ENCODE data around the gene TMEM204.

Gene TMEM204

GRCh38 chr16:1592446-1592845 lies 59.0 kb downstream of the TMEM204 start:
- no peak for TF ChIP-seq REST (IDR thresholded peaks at IDR 0.05; ENCODE audit: insufficient read depth in 1 of 2, low read depth in 2 of 2, low read length in 2 of 2)

GRCh38 chr16:1596516-1596915 lies 63.0 kb downstream of the TMEM204 start:
- TF ChIP-seq POLR2AphosphoS5 (IDR thresholded peaks at IDR 0.05; ENCODE audit: low read depth, low read length) (no peak), SIN3A (IDR thresholded peaks at IDR 0.05; ENCODE audit: borderline replicate concordance, insufficient read depth, low read length) (no peak), FOXP2 (optimal IDR thresholded peaks at IDR 0.05; ENCODE audit: borderline replicate concordance, extremely low read depth, extremely low read length, insufficient read depth) (no peak), TAF1 (IDR thresholded peaks at IDR 0.05; ENCODE audit: borderline replicate concordance, insufficient read depth, low read length) (no peak), REST (IDR thresholded peaks at IDR 0.05; ENCODE audit: insufficient read depth in 1 of 2, low read depth in 2 of 2, low read length in 2 of 2) (no peak)

- TF ChIP-seq FOXP2 (optimal IDR thresholded peaks at IDR 0.05; ENCODE audit: borderline replicate concordance, extremely low read depth, extremely low read length, insufficient read depth) = no peak
- no peak for TF ChIP-seq SIN3A (IDR thresholded peaks at IDR 0.05; ENCODE audit: borderline replicate concordance, insufficient read depth, low read length)
- TF ChIP-seq TAF1 (IDR thresholded peaks at IDR 0.05; ENCODE audit: borderline replicate concordance, insufficient read depth, low read length) = no peak
- no peak for TF ChIP-seq REST (IDR thresholded peaks at IDR 0.05; ENCODE audit: insufficient read depth in 1 of 2, low read depth in 2 of 2, low read length in 2 of 2)
- no peak for TF ChIP-seq POLR2AphosphoS5 (IDR thresholded peaks at IDR 0.05; ENCODE audit: low read depth, low read length)
Observed at GRCh38 chr16:1597154-1597553, 63.7 kb downstream of the TMEM204 start.

- TF ChIP-seq FOXP2 (optimal IDR thresholded peaks at IDR 0.05; ENCODE audit: borderline replicate concordance, extremely low read depth, extremely low read length, insufficient read depth) (no peak), REST (IDR thresholded peaks at IDR 0.05; ENCODE audit: insufficient read depth in 1 of 2, low read depth in 2 of 2, low read length in 2 of 2) (no peak), SIN3A (IDR thresholded peaks at IDR 0.05; ENCODE audit: borderline replicate concordance, insufficient read depth, low read length) (no peak), POLR2AphosphoS5 (IDR thresholded peaks at IDR 0.05; ENCODE audit: low read depth, low read length) (no peak), TAF1 (IDR thresholded peaks at IDR 0.05; ENCODE audit: borderline replicate concordance, insufficient read depth, low read length) (no peak)
Observed at GRCh38 chr16:1601031-1601430, 67.6 kb downstream of the TMEM204 start.

GRCh38 chr16:1601489-1601888 lies 68.0 kb downstream of the TMEM204 start:
- TF ChIP-seq TAF1 (IDR thresholded peaks at IDR 0.05; ENCODE audit: borderline replicate concordance, insufficient read depth, low read length) = no peak
- no peak for TF ChIP-seq FOXP2 (optimal IDR thresholded peaks at IDR 0.05; ENCODE audit: borderline replicate concordance, extremely low read depth, extremely low read length, insufficient read depth)
- TF ChIP-seq POLR2AphosphoS5 (IDR thresholded peaks at IDR 0.05; ENCODE audit: low read depth, low read length) = no peak
- no peak for TF ChIP-seq SIN3A (IDR thresholded peaks at IDR 0.05; ENCODE audit: borderline replicate concordance, insufficient read depth, low read length)
- no peak for TF ChIP-seq REST (IDR thresholded peaks at IDR 0.05; ENCODE audit: insufficient read depth in 1 of 2, low read depth in 2 of 2, low read length in 2 of 2)

Data from PFSK-1 (cell line).